Measurements from ENCODE around the gene FUT7.

Gene FUT7

DNA sequence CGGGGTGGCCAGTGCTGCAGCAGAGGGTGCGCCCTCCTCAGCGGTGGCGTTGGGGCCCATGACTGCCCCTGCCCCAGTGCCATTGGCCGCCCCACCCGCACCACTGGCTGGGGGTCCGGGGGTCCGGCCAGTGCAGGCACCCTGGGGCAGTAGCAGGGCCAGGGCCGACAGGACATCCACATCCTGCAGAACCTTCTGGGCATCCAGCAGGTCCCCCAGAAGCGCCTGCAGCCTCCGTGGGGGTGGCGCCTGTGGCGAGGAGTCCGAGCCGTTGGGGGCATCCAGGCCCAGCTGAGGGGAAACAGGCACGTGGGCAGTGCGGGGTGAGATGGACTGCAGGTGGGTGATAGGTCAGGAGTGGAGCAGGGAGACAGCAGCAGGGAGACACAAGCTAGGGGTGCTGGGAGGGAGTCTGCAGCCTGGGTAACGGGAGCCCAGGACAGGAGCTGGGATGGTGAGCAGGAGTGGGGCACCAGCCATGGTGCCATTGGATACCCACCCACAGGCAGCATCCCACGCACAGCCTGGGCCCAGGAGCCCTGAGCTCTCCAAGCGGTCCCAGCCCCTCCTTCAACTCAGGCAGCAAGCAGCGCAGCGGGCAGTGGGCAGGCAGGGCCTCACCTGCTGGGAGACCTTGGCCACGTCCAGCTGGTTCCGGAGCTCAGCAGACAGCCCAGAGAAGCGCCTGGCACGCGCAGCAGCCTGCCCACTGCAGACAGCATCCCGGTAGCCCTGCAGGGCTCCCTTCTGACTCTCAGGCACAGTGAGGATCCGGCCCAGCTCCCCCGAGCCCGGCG, 10.9 kb downstream of the FUT7 start:
- DNase-seq (ENCODE audit: insufficient read length, low spot score) (no peak), FAIRE-seq (no peak)
- TF ChIP-seq POU2F2 (IDR thresholded peaks at IDR 0.05; ENCODE audit: low read depth, low read length) (no peak), PAX5 (IDR thresholded peaks at IDR 0.05; ENCODE audit: insufficient read depth, low read length, severe bottlenecking) (no peak), POLR2AphosphoS5 (IDR thresholded peaks at IDR 0.05; ENCODE audit: low read depth, low read length) (no peak), TAF1 (IDR thresholded peaks at IDR 0.05; ENCODE audit: low read depth, low read length) (no peak)

GRCh38 chr9:137019891-137020683, 11.8 kb downstream of the FUT7 start:
- DNase-seq (ENCODE audit: insufficient read length, low spot score): no peak
- no peak for FAIRE-seq
- no peak for TF ChIP-seq SPI1 (IDR thresholded peaks at IDR 0.05; ENCODE audit: low read depth, low read length)

DNA sequence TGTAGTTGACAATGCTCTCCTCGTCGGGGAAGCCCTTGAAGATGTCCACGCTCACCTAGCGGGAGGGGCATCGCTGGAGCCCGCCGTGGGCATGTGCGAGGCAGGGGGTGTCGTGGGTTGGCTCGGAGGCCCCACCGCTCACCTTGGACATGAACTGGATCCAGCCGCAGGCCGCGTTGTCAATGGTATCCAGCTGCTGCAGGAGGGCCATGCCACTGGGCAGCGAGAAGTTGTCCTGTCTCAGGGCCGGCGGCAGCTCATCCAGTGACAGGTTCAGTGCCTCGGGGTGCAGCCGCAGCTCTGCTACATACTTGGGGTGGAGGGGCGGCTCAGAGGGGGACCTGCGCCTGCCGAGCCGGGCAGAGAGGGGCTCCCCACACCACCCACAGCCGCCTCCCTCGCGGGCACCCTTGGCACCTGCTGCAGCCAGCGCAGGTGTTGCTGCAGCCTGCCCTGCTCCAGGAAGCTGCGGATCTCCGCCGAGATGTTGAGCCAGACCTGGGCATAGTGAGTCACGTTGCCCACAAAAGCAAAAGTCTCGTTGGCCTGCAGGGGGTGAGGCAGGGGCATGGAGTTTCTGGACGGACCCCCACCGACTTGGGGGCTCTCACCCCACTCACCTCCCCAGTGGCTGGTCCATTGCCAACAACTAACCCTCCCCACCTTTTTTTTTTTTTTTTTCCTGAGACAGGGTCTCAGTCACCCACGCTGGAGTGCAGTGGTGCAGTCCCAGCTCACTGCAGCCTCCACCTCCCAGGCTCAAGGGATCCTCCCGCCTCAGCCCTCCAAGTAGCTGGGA, 12.9 kb downstream of the FUT7 start:
- no peak for FAIRE-seq

GRCh38 chr9:137017791-137018497, 13.9 kb downstream of the FUT7 start:
- TF ChIP-seq TAF1 (IDR thresholded peaks at IDR 0.05; ENCODE audit: low read depth, low read length): no peak
- TF ChIP-seq POLR2AphosphoS5 (IDR thresholded peaks at IDR 0.05; ENCODE audit: low read depth, low read length): no peak
- TF ChIP-seq PAX5 (IDR thresholded peaks at IDR 0.05; ENCODE audit: insufficient read depth, low read length, severe bottlenecking): no peak
- no peak for TF ChIP-seq POLR2A (IDR thresholded peaks at IDR 0.05; ENCODE audit: low read depth, low read length)
- no peak for TF ChIP-seq POU2F2 (IDR thresholded peaks at IDR 0.05; ENCODE audit: low read depth, low read length)
- no peak for TF ChIP-seq SPI1 (IDR thresholded peaks at IDR 0.05; ENCODE audit: low read depth, low read length)
- FAIRE-seq (no peak), DNase-seq (ENCODE audit: insufficient read length, low spot score) (no peak)

More for the DNA sequence above, 12.9 kb downstream of the FUT7 start:
- DNase-seq (ENCODE audit: insufficient read length, low spot score): no peak
- TF ChIP-seq SPI1 (IDR thresholded peaks at IDR 0.05; ENCODE audit: low read depth, low read length): no peak
- TF ChIP-seq POLR2A (IDR thresholded peaks at IDR 0.05; ENCODE audit: low read depth, low read length): no peak
- TF ChIP-seq TAF1 (IDR thresholded peaks at IDR 0.05; ENCODE audit: low read depth, low read length): no peak
- no peak for TF ChIP-seq POU2F2 (IDR thresholded peaks at IDR 0.05; ENCODE audit: low read depth, low read length)
- no peak for TF ChIP-seq PAX5 (IDR thresholded peaks at IDR 0.05; ENCODE audit: insufficient read depth, low read length, severe bottlenecking)
- TF ChIP-seq POLR2AphosphoS5 (IDR thresholded peaks at IDR 0.05; ENCODE audit: low read depth, low read length): no peak

DNA sequence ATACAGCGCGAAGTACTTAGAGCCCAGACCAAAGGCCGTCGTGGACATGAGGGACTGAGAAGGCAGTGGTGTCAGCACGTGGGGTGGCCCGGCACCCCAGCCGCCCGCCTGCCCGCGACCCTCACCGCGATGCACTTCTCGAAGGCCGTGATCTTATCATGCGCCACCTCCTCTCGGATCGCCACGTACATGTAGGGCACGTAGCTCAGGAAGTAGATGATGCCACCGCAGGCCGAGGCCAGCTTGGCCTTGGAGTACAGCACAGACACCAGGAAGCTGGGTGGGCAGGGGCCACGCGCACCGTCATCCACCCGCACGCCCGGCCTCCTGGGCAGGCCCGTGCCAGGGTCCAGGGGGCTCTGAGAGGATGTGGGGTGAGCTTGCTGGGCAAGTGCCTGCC, 14.8 kb downstream of the FUT7 start:
- no peak for TF ChIP-seq PAX5 (IDR thresholded peaks at IDR 0.05; ENCODE audit: insufficient read depth, low read length, severe bottlenecking)
- no peak for TF ChIP-seq SPI1 (IDR thresholded peaks at IDR 0.05; ENCODE audit: low read depth, low read length)
- no peak for FAIRE-seq
- no peak for DNase-seq (ENCODE audit: insufficient read length, low spot score)

DNA sequence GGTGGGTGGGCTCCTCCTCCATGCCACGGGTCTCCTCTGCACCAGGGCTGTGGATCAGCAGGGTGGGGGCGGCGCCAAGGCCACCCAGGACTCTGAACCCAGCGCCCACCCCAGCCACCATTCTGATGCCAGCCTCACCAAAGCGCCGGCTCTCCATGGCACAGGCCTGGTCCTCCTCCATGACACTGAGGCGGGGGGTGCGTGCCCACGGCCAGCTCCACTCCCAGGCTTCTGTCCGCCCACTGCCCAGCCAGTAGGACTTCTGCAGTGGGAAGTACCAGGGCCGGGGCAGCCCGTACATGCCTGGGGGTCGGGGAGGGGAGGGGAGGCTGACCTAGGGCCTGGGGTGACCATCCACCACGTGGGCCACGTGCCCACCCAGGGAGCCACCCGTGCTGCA, 15.5 kb downstream of the FUT7 start:
- DNase-seq (ENCODE audit: insufficient read length, low spot score): no peak
- no peak for FAIRE-seq
- no peak for TF ChIP-seq POLR2AphosphoS5 (IDR thresholded peaks at IDR 0.05; ENCODE audit: low read depth, low read length)
- TF ChIP-seq PAX5 (IDR thresholded peaks at IDR 0.05; ENCODE audit: insufficient read depth, low read length, severe bottlenecking): no peak
- no peak for TF ChIP-seq POU2F2 (IDR thresholded peaks at IDR 0.05; ENCODE audit: low read depth, low read length)
- no peak for TF ChIP-seq SPI1 (IDR thresholded peaks at IDR 0.05; ENCODE audit: low read depth, low read length)
- TF ChIP-seq TAF1 (IDR thresholded peaks at IDR 0.05; ENCODE audit: low read depth, low read length): no peak
- no peak for TF ChIP-seq POLR2A (IDR thresholded peaks at IDR 0.05; ENCODE audit: low read depth, low read length)

DNA sequence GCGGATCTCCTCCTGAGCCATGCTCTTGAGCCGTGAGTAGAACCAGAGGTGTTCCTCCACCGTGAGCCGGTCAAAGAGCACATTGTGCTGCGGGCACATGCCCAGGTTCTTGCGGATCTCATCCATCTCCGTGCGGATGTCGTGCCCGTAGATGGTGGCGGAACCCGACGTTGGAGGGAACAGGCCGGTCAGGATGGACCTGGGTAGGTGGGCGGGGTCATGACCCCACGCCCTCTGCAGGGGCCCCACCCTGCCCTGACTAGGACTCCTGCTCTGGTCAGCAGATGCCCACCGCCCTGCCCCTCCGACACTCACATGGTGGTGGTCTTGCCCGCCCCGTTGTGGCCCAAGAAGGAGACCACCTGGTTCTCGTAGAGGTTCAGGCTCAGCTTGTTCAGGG, 15.9 kb downstream of the FUT7 start:
- FAIRE-seq: no peak

DNA sequence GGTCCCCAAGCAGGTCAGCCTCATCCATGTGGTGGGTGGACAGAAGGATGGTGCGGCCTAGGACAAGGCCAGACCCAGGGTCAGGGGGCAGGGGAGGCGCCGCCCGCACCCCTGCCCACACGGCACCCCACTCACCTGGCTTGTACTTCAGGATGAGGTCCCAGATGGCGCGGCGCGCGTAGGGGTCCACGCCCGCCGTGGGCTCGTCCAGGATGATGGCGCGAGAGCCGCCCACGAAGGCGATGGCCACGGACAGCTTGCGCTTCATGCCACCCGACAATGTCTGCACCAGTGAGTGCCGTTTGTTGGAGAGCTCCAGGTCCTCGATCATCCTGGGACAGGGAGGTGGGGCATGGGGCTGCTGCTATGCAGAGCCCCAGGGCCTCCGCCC, 16.4 kb downstream of the FUT7 start:
- DNase-seq (ENCODE audit: insufficient read length, low spot score): no peak
- FAIRE-seq: no peak
- no peak for TF ChIP-seq POU2F2 (IDR thresholded peaks at IDR 0.05; ENCODE audit: low read depth, low read length)
- TF ChIP-seq POLR2A (IDR thresholded peaks at IDR 0.05; ENCODE audit: low read depth, low read length): no peak
- no peak for TF ChIP-seq TAF1 (IDR thresholded peaks at IDR 0.05; ENCODE audit: low read depth, low read length)
- TF ChIP-seq SPI1 (IDR thresholded peaks at IDR 0.05; ENCODE audit: low read depth, low read length): no peak
- no peak for TF ChIP-seq PAX5 (IDR thresholded peaks at IDR 0.05; ENCODE audit: insufficient read depth, low read length, severe bottlenecking)

More for the DNA sequence above, 15.9 kb downstream of the FUT7 start:
- no peak for TF ChIP-seq POLR2AphosphoS5 (IDR thresholded peaks at IDR 0.05; ENCODE audit: low read depth, low read length)
- TF ChIP-seq POLR2A (IDR thresholded peaks at IDR 0.05; ENCODE audit: low read depth, low read length): no peak
- TF ChIP-seq SPI1 (IDR thresholded peaks at IDR 0.05; ENCODE audit: low read depth, low read length): no peak
- TF ChIP-seq POU2F2 (IDR thresholded peaks at IDR 0.05; ENCODE audit: low read depth, low read length): no peak
- TF ChIP-seq PAX5 (IDR thresholded peaks at IDR 0.05; ENCODE audit: insufficient read depth, low read length, severe bottlenecking): no peak
- no peak for TF ChIP-seq TAF1 (IDR thresholded peaks at IDR 0.05; ENCODE audit: low read depth, low read length)
- DNase-seq (ENCODE audit: insufficient read length, low spot score): no peak

All from GM12891 (cell line).